Measurements from ENCODE around the gene NTMT1.

NTMT1 gene

DNA sequence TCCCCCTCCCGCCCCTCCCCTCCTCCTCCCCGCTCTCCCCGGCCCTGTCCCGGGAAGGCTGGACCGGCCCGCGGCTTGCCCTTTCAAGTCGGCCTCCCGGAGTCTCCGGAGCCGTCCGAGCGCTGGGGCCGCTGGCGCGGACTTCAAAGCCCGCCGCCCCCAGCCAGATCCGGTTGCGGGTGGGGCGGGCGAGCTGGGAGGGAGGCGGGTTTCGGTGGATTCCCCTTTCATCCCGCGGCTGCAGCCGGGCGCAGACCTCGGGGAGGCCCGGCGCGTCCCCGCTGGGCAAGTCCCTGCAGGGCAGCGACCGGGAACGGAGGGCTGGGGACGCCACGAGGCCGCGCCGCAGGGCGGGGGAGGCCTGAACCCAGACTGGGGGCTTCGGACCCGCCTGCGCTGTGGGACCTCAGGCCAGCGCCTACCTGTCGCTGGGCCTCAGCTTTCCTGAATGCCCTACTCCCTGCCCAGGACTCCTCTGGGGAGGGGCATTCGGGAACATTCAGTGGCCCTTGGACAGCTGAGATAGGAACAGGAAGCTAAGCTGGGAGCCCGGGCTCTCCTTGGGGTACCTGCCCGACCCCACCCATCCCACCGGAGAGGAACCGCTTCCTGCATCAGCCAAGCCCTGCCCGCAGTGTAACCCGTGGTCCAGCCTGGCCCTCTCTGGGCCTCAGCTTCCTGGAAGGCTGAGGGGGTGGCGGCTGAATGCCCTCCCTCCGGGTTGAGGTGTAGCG lies 28.4 kb upstream of the NTMT1 start:
- DNase-seq, result no peak

DNA sequence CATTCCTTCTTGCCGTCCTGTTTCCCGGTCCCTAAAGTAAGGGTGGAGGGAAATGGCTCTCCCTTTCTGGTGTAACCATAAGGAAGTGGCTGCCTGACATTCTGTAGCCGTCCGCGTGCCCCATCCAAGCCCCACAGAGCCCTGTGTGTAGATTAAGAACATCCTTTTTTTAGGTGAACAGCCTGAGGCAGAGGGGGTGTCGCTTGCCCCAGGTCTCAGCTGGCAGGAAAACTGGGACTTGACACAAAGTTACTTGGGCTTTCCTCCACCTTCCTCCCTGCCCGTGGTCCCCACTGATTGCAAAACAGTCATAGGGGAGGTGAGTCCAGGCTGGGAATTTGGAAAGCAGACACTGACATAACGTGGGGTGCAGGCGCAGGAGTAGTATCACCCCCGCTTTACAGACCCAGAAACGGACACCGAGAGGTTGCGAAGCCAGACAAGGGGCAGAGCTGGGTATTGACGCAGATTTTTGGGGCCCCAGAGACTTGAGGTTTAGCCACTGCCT lies 27.8 kb upstream of the NTMT1 start:
- peak in 1 of 2 donors; percentile 36 for DNase-seq

DNA sequence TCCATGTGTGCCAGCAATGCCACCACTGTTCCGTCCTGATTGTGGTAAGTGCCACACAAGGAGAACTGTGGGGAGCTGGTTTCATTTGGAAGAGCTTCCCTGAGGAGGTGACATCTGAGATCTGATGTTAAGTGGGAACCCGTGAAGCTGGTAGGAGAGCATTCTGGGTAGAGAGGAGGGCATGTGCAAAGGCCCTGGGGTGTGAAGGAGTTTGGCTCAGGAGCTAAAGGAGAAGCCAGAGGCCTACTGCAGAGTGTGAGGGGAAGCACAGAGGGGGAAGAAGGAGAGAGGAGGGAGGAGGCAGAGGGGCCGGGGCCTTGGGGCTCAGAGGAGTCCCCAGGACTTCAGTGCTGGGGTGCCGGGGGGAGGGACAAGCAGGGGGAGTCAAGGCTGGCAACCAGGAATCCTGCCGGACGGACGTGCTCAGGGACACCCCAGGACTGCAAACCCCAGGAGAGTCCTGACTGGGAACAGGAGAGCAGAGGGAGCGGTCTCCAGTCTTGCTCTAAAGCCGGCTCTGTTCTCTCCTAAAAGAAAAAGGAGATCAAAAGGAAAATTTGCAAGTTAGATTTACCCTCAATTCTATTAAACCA lies 24.8 kb upstream of the NTMT1 start:
- DNase-seq, result no peak

DNA sequence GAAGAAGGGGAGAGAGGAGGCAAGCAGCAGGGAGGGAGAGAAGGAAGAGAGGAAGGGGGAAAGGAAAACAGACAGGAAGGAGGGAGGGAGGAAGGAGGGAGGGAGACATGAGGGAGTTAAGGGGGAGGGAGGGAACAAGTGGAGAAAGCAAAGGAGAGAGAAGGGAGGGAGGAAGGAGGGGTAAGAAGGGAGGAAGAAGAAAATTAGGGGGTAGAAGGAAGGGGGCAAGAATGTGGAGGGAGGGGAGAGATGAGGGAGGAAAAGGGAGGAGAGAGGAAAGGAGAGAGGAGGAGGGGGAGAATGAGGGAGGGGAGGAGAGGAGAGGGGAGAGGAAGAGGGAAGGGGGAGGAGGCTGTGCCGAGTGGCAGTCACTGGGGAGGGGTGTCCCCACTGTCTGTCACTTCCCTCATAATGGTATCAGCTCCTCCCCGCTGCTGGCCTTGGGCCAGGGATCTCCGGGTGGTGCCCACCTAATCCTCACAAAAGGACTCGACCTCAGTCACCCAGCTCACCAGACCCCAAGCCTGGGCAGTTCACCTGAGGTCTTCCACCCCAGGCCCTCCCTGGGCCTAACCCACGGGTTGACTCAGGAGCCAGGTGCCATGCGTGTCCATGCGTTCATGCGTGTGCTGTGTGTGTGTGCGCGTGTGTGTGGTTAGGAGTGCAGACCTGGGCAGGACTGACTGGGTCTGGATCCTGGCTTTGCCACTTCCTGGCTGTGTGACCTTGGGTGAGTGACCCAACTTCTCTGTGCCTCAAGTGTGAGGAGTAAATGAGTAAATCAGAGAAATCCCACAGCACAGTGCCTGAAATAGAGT lies 23.2 kb upstream of the NTMT1 start:
- DNase-seq, result no peak

DNA sequence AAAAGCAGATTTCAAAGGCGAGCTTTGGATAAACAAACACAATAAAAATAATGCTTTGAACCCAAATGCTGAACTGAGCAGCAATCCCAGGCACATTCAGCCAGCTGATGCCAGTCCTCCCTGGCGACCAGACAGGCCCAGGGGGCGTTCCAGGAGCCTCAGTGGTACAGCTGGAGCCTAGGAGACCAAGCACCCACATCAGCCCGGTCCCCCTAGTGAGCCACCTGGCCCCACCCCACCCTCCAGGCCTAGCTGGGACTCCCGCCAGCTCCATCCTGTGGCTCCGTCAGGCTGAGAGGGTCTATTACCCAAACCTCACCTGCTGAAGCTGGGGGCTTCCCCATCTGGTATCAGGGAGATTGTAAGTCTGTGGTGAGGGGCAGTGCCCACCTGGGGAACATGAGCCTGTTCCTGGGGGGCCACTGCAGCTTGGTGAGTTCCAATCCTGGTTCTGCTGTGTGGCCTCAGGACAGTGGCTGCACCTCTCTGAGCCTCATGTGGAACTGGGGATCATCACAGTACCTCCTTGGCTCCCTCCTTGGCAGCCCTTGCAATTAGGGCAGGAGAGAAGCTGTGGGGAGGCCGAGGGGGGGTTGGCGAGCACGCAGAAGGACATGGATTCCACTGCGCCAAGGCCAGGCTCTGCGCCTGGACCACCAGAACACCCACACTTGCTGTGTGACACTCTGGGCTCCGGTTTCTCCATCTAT lies 21.8 kb upstream of the NTMT1 start:
- DNase-seq, result no peak

DNA sequence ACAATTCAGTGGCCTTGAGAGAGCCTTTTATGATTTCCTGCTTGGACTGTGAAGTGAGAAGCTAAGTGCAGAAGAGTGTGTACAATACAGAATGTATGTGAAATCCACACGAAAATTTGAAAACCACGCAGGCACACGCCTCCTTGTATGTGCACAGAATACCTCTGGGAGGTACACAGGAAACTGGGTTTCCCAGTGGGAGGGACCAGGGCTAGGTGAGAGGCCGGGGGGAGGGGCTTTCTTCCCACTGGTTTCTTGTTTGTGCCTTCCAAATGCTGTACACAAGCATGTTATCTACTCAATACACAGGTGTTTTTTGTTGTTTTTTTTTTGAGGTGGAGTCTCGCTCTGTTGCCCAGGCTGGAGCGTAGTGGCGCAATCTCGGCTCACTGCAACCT lies 21.2 kb upstream of the NTMT1 start:
- DNase-seq, result no peak

DNA sequence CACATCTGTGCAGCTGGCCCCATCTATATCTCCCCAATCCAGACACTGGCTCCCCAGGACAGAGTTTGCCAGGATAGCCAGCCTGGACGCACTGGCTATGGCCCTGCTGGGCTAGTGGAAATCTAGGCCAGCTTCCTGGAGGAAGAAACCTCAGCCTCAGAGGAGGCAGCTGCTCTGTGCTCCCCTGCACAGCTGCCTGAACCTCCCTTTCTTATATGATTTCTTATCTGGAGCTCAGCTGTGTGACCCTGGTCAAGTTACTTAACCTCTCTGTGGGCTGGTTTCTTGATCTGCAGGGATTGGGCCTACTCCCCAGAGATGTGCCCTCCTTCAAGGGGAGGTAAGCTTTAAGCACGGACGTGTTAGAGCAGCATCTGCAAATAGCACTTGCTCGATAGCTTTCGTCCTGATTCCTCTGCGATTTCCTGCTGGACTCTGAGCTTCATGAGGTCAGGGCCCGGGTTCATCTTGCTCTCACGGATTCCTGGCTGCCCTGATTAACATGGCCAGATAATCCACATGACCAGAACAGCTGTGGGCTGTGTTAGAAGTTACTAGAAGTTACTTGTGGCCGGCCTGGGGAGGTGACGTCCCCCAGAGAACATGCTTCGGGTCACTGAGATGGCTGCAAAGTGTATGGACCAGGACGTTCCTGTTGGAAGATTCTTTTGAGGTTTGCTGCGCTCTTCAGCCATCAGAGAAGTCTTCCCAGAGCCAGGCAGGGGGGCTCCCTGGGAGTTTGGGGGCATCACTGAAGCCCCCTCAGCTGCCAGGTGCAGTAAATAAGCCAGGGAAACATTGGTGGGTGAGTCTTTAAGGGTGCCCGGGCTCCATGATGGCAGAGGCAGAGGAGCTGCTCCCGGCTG lies 19.6 kb upstream of the NTMT1 start:
- no peak for DNase-seq

DNA sequence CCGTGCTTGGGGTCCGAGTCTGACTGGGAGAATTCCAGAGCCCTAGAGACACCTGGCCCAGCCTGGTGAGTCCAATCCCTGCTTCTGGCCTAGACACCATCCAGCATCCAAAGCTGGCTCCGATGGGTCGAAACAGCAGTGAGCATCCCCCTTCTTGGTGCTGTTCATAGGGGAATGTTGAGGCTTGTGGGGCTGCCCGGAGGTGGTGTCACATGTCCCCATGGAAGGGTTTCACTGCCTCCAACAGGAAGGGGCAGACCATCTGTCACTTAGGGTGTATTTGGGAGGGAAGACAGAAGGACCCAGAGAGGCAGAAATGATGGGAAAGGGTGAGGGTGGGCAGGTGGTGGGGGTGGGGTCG lies 19.0 kb upstream of the NTMT1 start:
- no peak for DNase-seq

DNA sequence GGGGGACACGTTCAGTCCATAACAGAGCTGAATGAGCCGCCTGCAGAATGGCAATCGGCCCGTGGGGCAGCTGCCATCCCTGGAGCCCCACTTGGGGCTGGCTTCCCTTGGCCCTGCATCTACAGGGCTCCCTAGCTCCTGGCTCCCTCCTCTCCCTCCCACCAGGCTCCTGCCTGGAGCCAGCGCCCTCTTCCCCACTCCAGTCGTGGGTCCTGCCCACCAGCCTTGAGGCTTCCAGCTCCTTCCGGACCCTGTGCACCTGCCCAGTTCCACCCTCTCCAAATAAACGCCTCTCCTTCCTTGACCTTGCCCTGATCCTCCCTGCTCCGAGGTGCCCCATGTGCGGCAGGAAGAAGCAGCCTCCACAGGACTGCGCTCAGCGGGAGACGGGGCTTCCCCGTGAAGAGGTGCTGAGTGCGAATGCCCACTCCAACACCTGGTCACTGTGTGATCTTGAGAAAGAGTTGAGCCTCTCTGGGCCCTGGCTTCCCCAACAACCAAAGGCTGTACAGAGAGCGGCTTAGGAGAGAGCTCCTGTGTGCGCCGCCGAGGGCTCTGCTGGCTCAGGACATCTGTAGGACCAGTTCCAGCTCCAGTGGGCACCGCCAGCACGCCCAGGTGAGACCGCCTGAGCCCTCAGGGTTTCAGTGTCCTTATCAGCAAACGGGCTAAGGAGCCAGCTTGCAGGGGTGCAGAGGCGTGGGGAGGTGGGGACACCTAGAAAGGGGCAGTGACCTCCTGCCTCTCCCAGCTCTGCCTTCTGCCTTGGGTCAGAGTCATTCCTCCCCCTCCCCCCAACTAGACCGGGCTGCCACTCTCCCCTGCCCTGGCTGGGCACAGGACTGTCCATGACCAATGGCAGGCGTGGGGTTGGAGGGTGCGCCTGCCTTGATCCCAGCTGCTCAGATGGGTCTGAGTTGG lies 17.1 kb upstream of the NTMT1 start:
- DNase-seq, result no peak

DNA sequence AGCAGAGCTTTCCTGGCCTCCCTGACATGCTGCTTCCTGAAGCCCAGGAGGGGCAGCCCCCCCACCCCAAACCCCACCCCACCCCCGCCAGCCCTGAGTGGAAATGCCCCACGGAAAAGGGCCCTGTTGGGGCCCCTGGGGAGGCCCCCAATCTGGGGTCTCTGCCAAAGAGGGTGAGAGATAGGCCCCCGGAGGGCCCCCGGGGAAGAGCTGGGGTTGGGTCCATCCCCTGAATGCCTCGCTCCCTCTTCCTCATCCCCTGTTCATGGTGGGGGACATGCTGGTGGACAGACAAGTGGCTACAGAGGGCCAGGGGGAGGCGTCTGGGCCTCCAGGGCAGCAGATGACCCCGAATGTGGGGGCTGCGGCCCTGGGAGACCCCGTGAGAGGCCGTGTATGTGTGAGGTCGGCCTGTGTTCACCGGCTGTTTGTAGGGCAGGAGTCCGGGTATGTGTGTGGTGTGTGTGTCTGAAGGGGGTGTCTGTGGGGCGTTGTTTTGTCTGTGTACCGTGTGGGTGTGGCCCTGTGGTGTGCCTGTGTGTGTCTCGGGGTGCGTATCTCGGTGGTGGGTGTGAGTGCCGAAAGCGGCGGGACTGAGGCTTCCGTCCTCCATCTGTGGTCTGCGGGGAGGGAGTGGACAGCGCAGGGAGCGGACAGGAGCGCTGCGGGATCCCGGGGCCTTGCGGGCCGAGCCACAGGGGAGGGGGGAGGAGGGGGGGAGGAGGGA lies 16.3 kb upstream of the NTMT1 start:
- peak in 1 of 2 donors; percentile 50 for DNase-seq

DNA sequence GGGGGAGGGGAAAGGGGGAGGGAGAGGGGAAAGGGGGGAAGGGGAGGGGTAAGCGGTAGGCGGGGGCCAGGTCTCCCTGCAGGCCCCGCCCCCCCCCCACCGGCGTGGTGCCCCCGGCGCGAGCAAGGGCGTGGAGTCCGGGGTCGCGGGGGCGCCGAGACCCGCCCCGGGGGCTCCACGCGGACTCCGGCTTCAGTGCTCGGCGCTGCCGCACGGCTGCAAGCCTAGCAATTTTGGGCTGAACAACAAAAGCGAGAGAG lies 15.8 kb upstream of the NTMT1 start:
- DNase-seq, result no peak

DNA sequence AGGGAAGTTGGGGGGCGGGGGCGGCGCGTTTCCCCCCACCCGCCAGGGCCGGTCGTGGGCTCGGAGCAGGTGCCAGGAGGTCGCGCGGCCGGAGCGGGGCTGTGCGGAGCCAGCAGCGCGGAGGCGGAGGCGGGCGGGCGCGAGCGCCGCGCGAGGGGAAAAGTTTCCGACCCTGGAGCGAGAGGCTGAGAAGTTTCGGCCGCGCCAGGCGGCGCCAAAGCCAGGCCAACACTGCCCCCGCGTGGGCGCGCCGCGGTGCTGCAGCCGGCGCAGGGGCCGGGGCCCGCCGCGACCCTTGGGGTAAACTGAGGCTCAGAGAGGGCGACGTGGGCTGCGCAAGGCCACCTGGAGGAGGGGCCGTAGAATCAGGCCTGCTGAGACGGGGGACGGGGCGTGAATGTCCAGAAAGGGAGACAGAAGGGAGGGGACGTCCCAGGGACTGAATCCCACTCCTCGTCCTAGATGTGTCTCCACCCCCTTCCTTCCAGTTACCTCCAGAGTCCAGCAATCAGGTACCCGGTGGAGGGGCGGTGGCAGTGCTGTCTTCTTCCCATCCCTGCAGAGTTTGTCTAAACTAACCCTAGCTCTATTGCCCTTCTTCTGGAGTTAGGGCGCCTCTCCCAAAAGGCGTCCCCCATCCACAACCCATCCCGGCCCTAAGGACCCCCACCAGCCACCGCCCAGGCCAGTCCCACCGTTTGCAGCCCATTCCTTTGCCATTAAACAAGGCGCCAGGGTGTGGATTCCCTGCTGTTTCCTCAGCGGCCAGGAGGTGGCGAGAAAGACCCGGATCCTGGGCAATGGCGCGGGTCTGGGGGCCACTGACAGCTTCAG lies 15.3 kb upstream of the NTMT1 start:
- peak; percentile 58 to 72 for DNase-seq

DNA sequence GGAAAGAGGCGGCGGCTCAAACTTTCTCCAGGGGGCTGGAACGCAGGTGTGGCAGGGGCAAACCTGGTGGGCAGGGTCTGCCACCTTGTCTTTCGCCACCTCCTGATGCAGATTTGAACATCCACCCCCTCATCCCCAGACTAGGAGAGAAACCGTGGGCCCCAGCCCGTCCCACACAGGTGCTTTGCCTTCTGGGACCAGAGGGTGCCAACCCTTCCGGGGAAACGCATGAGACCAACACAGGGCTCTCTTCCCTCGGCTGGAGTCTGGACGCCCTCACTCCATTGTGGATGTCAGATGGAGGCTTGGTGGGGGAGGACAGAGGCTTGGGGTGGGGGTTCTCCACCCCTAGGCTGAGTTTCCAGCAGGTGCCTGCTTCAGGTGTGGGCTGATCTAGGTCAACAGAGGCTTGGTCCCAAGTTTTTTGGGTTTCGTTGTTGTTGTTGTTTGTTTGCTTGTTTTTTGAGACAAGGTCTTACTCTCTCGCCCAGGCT lies 14.6 kb upstream of the NTMT1 start:
- DNase-seq, result no peak

DNA sequence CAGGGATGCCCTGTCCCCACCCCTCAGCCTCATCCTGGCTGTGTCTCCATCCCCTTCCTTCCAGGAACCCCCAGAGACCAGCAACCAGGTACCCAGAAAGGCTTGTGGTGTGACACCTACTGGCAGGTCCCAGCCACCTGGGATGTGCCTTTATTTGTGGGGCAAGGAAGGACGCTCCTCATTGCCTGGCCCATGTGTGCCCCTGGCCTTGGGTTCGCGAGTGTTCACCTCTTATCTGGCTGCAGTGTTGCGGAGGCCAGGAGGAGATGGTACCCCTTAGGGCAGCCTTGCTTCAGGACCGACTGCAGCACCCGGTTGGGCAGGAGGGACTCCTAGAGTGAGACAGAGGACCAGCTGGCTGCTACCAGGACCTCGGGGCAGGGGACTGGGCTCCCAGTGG lies 13.8 kb upstream of the NTMT1 start:
- DNase-seq, result no peak

DNA sequence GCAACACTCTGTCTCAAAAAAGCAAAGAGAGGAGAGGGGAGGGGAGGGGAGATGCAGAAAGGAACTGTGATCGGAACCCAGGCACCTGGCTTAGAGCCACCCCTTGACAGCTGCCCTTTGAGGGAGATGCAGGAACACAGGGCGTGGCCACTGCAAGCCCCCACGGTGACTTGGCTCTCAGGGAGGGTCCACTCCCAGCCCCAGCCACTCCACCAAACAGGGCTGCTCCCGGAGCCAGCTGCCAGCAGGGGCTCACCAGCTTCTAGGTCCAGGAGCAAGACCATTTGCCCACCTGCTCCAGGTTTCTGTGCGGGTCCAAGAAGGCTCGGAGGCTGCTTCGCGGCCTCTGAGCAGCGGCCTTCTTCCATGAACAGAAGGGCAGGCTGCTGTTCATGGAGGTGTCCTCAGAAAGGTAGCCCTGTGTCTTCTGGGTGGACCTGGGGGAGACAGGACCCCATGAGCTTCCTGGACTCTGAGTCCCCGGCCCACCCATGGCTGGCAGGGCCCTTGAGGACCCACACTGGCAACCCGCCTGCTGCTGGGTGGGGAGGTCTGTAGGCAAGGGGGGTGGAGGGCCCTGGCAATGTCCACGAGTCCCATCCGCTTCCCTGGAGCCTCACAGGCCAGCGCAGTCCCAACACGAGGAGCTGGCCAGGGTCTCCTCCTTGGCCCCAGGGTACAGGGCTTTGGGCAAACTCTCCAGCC lies 13.0 kb upstream of the NTMT1 start:
- no peak for DNase-seq

DNA sequence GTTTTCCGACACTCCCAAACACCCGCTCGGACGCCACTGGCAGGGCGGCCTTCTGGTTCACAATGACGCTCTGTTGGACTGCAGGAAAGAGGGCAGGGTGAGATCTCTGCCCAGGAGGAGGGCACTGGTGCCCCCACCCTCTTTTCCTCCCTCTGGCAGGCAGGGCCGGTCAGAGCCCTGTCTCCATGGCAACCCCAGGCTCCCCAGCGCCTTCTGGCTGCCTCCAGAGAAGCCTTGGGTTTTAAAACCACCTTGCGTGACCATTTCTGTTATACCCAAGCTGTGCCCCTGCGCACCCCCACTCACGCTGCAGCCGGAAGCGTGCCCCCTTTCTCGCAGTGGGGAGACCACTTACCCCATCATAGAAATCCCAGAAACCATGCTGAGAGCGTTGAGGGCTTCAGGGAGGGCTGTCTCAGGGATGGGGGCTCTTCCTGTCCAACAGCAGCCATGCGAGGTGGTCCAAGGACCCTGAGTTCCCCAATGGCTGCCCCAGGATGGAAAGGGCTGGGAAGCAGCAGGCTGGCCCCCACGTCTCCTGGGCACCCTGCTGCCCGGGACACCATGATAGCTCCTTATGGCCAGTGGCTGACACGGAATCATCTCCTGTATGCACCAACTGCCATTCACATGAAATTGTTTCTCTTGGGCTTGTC lies 12.3 kb upstream of the NTMT1 start:
- DNase-seq, result no peak

DNA sequence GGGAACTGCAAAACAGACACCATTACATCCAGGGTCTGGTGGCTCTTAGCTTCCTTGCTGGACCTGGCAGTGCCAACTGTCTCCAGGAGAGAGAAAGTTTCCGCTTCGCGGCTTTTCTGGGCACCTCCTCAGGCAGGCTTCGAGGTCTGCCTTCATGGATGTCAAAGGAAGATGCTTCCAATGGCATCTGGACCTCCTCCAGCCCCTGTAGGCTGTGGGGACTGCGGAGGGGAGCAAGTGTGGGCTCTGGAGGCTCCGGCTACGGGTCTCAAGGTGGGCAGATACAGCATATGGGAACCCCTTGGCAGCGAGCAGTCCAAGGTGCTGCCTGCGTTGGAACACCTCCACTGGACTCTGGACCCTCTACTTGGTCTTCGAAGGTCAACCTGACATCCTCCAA lies 11.0 kb upstream of the NTMT1 start:
- no peak for DNase-seq

Data from inflammatory macrophage (primary cell).